ENCODE results near the gene CLDN14. TPM values are rescaled to one million over a fixed set of nuclear protein-coding genes. Genes with fewer than 3 reads are reported as not detected.

The CLDN14 gene
- total RNA-seq, 2 experiments from 2014 or later, result not detected

DNA sequence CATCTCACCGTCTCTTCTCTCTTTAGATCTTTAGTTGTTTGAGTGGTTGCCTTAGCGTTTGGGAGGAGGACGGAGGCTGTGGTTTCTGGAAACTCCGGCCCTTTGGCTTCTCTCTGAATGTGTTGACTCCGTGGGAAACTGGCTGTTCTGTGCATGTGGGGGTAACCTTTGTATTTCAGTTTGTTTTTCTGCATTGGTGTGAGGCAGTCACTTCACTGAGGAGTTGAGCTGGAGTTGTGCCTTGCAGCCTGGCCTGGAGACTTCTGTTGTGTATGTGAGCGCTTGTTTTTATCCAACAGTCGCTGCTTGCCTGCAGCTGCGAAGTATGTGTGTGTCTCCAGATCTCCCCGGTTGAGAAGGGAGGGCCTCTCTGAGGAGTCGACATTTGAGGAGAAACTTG, 33.6 kb downstream of the CLDN14 start:
- POLR2A ChIA-PET, result no interaction called here
- Histone ChIP-seq H2AFZ (ENCODE audit: low read length) (no peak overlapping the region), H3K4me2 (ENCODE audit: low read length) (no peak overlapping the region), H3K79me2 (ENCODE audit: insufficient read depth, low read depth, low read length) (no peaks in the 10 kb centered on the region), H3K4me1 (ENCODE audit: insufficient read depth, low read length, poor library complexity, severe bottlenecking) (no peaks in the 10 kb centered on the region), H3K36me3 (ENCODE audit: insufficient read depth, low read length) (no peaks in the 10 kb centered on the region), H3K27ac (ENCODE audit: low read depth, low read length, poor library complexity, severe bottlenecking) (no peak overlapping the region), H4K20me1 (ENCODE audit: insufficient read depth, low read length) (no peaks in the 10 kb centered on the region), H3K4me3 (ENCODE audit: low read depth, low read length, poor library complexity, severe bottlenecking) (no peak overlapping the region), H3K9me2 (ENCODE audit: insufficient read depth, low read length) (no peaks in the 10 kb centered on the region), H3K9me3 (ENCODE audit: low read length) (no peaks in the 10 kb centered on the region)
- BruUV-seq (replicated peaks), result no TSS peak
- DNase-seq (ENCODE audit: low spot score), result no peak
- CTCF ChIA-PET (ENCODE audit: unreplicated experiment), result no interaction called here
- no peak for TF ChIP-seq EZH2phosphoT487 (IDR thresholded peaks at IDR 0.05; ENCODE audit: borderline replicate concordance, low read depth, low read length)
- TF ChIP-seq, protein P1, sequence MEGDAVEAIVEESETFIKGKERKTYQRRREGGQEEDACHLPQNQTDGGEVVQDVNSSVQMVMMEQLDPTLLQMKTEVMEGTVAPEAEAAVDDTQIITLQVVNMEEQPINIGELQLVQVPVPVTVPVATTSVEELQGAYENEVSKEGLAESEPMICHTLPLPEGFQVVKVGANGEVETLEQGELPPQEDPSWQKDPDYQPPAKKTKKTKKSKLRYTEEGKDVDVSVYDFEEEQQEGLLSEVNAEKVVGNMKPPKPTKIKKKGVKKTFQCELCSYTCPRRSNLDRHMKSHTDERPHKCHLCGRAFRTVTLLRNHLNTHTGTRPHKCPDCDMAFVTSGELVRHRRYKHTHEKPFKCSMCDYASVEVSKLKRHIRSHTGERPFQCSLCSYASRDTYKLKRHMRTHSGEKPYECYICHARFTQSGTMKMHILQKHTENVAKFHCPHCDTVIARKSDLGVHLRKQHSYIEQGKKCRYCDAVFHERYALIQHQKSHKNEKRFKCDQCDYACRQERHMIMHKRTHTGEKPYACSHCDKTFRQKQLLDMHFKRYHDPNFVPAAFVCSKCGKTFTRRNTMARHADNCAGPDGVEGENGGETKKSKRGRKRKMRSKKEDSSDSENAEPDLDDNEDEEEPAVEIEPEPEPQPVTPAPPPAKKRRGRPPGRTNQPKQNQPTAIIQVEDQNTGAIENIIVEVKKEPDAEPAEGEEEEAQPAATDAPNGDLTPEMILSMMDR (conservative IDR thresholded peaks at IDR 0.05; ENCODE audit: low read length), result no peak
- intact Hi-C loops (cut with micrococcal nuclease; ENCODE audit: unreplicated experiment), result no loop called here

DNA sequence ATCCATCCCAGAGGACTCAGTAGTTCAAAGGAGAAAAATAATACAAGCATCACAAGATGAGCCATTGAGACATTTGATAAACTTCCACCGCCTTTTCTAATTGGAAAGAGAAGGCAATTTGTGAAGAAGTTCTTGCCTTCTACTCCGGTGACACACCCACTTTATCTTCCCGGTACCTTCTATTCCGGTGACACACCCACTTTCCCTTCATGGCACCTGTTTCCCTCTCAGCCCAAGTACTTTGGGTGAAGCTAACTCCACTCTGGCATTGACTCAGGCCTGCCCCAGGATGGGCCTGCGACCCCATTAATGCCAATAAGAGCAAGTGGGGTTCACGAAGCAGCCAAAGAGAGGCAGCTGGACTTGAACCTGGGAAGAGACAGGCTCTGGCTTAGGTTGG, 38.2 kb downstream of the CLDN14 start:
- Histone ChIP-seq H4K20me1 (ENCODE audit: insufficient read depth, low read length) (no peaks in the 10 kb centered on the region), H3K36me3 (ENCODE audit: insufficient read depth, low read length) (no peaks in the 10 kb centered on the region), H3K9me3 (ENCODE audit: low read length) (no peaks in the 10 kb centered on the region), H3K4me1 (ENCODE audit: insufficient read depth, low read length, poor library complexity, severe bottlenecking) (no peaks in the 10 kb centered on the region), H3K4me2 (ENCODE audit: low read length) (no peak overlapping the region), H3K79me2 (ENCODE audit: insufficient read depth, low read depth, low read length) (no peaks in the 10 kb centered on the region), H3K4me3 (ENCODE audit: low read depth, low read length, poor library complexity, severe bottlenecking) (no peak overlapping the region), H3K9me2 (ENCODE audit: insufficient read depth, low read length) (no peaks in the 10 kb centered on the region), H3K27ac (ENCODE audit: low read depth, low read length, poor library complexity, severe bottlenecking) (no peak overlapping the region), H2AFZ (ENCODE audit: low read length) (no peak overlapping the region)
- CTCF ChIA-PET (ENCODE audit: unreplicated experiment), result no interaction called here
- POLR2A ChIA-PET, result no interaction called here
- BruUV-seq (replicated peaks), result no TSS peak
- intact Hi-C loops (cut with micrococcal nuclease; ENCODE audit: unreplicated experiment), result no loop called here
- DNase-seq (ENCODE audit: low spot score), result no peak
- TF ChIP-seq, protein P1 (conservative IDR thresholded peaks at IDR 0.05; ENCODE audit: low read length), result no peak
- TF ChIP-seq EZH2phosphoT487 (IDR thresholded peaks at IDR 0.05; ENCODE audit: borderline replicate concordance, low read depth, low read length), result no peak

DNA sequence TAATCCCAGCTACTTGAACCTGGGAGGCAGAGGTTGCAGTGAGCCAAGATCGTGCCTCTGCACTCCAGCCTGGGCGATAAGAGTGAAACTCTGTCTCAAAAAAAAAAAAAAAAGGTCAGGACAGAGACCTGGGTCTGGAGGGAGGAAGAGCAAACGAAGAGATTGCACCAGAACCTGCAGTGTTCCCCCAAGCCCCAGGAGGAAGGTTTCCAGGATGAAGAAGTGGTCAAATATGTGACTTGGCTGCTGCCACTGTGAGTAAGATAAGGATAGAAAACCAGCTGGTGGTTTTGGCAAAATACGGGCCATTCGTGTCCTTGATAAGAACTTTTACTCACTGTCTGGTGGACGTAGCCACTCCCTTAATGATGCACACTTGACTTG, 42.2 kb downstream of the CLDN14 start:
- no peak overlapping the region for H2AFZ ChIP-seq (ENCODE audit: low read length)
- BruUV-seq (replicated peaks), result no TSS peak
- no peak for DNase-seq (ENCODE audit: low spot score)
- H3K79me2 ChIP-seq (ENCODE audit: insufficient read depth, low read depth, low read length), result no peaks in the 10 kb centered on the region
- no peaks in the 10 kb centered on the region for H3K36me3 ChIP-seq (ENCODE audit: insufficient read depth, low read length)
- H3K9me2 ChIP-seq (ENCODE audit: insufficient read depth, low read length), result no peaks in the 10 kb centered on the region
- ChIA-PET CTCF (ENCODE audit: unreplicated experiment) (no interaction called here), POLR2A (interaction anchor here (0.7 kb wide), 2 partner anchors 336 to 1380 kb away, joined by 3 read pairs; no protein-coding TSS in a partner anchor)
- H3K9me3 ChIP-seq (ENCODE audit: low read length), result no peaks in the 10 kb centered on the region
- TF ChIP-seq EZH2phosphoT487 (IDR thresholded peaks at IDR 0.05; ENCODE audit: borderline replicate concordance, low read depth, low read length), result no peak
- TF ChIP-seq, protein P1 (conservative IDR thresholded peaks at IDR 0.05; ENCODE audit: low read length), result no peak
- intact Hi-C loops (cut with micrococcal nuclease; ENCODE audit: unreplicated experiment), result no loop called here
- no peaks in the 10 kb centered on the region for H3K4me1 ChIP-seq (ENCODE audit: insufficient read depth, low read length, poor library complexity, severe bottlenecking)
- H3K4me3 ChIP-seq (ENCODE audit: low read depth, low read length, poor library complexity, severe bottlenecking), result no peak overlapping the region
- no peak overlapping the region for H3K27ac ChIP-seq (ENCODE audit: low read depth, low read length, poor library complexity, severe bottlenecking)
- no peak overlapping the region for H3K4me2 ChIP-seq (ENCODE audit: low read length)
- H4K20me1 ChIP-seq (ENCODE audit: insufficient read depth, low read length), result no peaks in the 10 kb centered on the region
